Measurements from ENCODE around the gene POLN.

POLN gene

DNA sequence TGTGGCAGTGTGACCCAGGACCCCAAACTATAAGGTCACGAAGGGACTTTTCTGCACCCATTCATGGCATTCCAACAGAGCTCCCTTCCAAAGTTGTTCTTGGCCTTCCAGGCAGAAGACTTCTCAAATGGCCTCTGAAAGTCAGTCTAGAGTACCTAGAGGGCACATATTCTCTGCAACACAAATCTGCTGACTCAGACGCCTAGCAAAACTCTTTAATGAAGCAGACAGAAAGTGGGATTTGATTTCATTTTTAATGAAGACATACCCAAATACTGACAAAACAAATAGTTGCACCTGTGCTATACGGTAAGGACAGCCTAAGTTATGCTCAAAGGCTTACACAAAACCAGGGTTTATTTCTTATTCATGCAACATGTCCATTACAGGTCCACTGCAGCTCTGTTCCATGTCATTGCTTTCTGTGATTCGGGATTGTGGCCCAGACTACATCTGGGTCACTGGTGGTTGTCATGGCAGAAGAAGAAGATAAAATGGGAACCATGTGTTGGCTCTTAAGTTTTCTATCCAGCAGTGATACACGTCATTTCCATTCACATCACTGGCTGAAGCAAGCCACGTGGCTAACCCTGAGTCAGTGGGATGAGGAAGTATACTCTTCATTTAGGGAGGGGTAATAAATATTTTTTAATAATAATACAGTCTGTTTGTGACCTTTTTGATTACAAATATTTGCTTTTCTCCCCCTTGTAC is 125.1 kb downstream of the POLN start:
- no peak for DNase-seq (ENCODE audit: low spot score)
- TF ChIP-seq CTCF (IDR thresholded peaks at IDR 0.05; ENCODE audit: borderline replicate concordance, control extremely low read depth, extremely low read depth, insufficient read depth, missing control alignments) = no peak
- in situ Hi-C loops (cut with MboI; ENCODE audit: low sequenced_read_pairs, unreplicated experiment) = no loop called here

DNA sequence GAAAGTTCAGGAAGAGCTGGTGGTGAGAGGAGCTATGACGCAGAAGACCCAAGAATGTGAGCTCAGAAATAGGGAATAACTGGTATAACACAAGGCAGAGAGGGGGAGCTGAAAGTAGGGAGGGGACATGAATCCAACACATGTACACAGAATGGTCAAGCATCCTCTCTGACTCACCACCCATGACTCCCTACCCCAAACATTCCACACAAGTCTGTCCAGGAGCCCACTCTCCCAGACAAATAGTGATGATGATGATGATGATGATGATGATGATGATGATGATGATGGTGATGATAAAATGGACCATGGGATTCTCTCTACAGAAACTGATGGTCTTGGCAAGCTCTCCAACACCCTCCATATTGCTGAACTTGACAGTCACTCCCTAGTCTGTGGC is 136.4 kb downstream of the POLN start:
- in situ Hi-C loops (cut with MboI; ENCODE audit: low sequenced_read_pairs, unreplicated experiment) = no loop called here
- DNase-seq (ENCODE audit: low spot score) = no peak
- TF ChIP-seq CTCF (IDR thresholded peaks at IDR 0.05; ENCODE audit: borderline replicate concordance, control extremely low read depth, extremely low read depth, insufficient read depth, missing control alignments) = no peak

- in situ Hi-C loops (cut with MboI; ENCODE audit: low sequenced_read_pairs, unreplicated experiment) = no loop called here
- no peak for TF ChIP-seq CTCF (IDR thresholded peaks at IDR 0.05; ENCODE audit: borderline replicate concordance, control extremely low read depth, extremely low read depth, insufficient read depth, missing control alignments)
- no peak for DNase-seq (ENCODE audit: low spot score)
Measured at GRCh38 chr4:2104556-2105345, 137.2 kb downstream of the POLN start.

- TF ChIP-seq CTCF (IDR thresholded peaks at IDR 0.05; ENCODE audit: borderline replicate concordance, control extremely low read depth, extremely low read depth, insufficient read depth, missing control alignments) = no peak
- no peak for DNase-seq (ENCODE audit: low spot score)
- in situ Hi-C loops (cut with MboI; ENCODE audit: low sequenced_read_pairs, unreplicated experiment) = no loop called here
Measured at GRCh38 chr4:2103843-2104547, 137.9 kb downstream of the POLN start.

GRCh38 chr4:2103127-2103842 is 138.6 kb downstream of the POLN start:
- in situ Hi-C loops (cut with MboI; ENCODE audit: low sequenced_read_pairs, unreplicated experiment) = no loop called here
- no peak for DNase-seq (ENCODE audit: low spot score)
- no peak for TF ChIP-seq CTCF (IDR thresholded peaks at IDR 0.05; ENCODE audit: borderline replicate concordance, control extremely low read depth, extremely low read depth, insufficient read depth, missing control alignments)

Data from GM13976 (cell line).